ENCODE results near the gene SLC22A12. TPM values are rescaled to one million over a fixed set of nuclear protein-coding genes. Genes with fewer than 3 reads are reported as not detected.

The SLC22A12 gene
- total RNA-seq, 1 donor from 2014 or later, result not detected

DNA sequence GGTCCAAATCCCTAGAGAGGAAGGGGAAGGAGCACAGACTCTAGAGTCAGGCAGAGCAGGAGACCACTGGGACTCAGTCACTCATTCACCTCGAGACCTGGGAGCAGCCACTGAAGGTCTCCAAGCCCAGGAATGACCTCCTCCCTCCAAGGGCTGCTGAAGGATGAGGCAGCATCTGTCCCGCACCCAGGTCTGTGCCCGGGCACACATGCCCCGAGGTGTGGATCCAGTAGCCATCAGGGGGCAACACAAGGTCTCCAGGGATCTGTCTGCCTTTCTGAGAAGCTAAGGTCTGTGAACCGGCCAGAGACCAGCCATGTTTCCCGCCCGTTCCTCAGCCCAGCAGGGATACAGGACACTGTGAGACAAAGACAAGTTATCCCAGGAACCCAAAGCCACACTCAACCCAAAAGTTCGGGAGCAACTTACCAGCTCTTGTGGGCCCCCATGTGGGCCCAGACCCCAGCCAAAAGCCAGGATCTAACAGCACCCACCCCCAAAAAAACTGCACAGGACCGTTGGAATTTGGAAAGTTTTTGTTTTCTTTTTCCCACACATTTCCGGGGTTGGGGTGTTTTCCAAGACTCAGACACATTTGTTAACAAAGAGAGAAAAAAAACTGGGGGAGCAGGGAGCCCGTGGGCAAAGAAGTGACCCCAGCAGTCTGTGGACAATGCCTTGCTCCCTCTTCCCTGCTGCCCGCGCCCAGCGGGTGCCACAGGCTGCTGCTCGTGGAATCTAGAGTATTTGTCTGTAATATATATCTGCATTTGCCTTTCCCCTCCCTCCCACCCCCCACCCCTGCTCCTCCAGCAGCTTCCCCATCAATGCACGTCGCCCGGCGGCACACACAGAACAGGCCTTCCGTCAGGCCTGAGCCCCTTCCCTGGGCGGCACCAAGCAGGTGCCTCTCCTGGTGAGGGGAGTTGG is 14.9 kb downstream of the SLC22A12 start:
- TF ChIP-seq, protein P1, sequence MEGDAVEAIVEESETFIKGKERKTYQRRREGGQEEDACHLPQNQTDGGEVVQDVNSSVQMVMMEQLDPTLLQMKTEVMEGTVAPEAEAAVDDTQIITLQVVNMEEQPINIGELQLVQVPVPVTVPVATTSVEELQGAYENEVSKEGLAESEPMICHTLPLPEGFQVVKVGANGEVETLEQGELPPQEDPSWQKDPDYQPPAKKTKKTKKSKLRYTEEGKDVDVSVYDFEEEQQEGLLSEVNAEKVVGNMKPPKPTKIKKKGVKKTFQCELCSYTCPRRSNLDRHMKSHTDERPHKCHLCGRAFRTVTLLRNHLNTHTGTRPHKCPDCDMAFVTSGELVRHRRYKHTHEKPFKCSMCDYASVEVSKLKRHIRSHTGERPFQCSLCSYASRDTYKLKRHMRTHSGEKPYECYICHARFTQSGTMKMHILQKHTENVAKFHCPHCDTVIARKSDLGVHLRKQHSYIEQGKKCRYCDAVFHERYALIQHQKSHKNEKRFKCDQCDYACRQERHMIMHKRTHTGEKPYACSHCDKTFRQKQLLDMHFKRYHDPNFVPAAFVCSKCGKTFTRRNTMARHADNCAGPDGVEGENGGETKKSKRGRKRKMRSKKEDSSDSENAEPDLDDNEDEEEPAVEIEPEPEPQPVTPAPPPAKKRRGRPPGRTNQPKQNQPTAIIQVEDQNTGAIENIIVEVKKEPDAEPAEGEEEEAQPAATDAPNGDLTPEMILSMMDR (conservative IDR thresholded peaks at IDR 0.05; ENCODE audit: low read depth, low read length), result no peak
- DNase-seq (ENCODE audit: low read depth), result no peak
- H3K4me3 ChIP-seq (ENCODE audit: low read depth, low read length), result no peak overlapping the region

DNA sequence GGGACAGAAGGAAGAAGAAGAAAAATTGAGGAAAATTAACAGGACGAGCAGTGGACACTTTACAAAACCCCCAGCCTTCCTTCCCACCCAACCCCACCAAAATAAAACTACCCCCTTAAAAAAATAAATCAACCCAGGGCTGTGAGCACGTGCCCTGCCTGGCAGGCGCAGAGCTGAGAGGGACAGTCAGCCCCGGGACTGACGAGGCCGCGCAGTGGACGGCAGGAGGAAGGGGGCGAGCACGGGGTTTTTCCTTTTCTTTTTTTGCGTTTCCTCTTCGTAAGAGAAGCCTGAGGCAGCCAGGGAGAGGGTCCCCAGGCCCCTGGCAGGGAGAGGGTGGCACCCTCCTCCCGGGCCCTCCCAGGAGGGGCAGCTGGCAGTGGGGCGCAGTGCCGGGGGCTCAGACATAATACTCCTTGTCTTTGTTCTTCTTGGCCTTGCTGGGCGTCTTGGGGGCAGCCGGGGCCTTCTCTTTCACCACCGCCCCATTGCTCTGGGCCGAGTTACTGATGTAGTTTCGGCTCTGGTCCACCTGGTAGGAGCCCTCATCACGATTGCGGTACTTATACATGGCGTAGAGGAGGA is 15.9 kb downstream of the SLC22A12 start:
- no peak for DNase-seq (ENCODE audit: low read depth)
- H3K4me3 ChIP-seq (ENCODE audit: low read depth, low read length), result no peak overlapping the region
- TF ChIP-seq, protein P1 (conservative IDR thresholded peaks at IDR 0.05; ENCODE audit: low read depth, low read length), result no peak

DNA sequence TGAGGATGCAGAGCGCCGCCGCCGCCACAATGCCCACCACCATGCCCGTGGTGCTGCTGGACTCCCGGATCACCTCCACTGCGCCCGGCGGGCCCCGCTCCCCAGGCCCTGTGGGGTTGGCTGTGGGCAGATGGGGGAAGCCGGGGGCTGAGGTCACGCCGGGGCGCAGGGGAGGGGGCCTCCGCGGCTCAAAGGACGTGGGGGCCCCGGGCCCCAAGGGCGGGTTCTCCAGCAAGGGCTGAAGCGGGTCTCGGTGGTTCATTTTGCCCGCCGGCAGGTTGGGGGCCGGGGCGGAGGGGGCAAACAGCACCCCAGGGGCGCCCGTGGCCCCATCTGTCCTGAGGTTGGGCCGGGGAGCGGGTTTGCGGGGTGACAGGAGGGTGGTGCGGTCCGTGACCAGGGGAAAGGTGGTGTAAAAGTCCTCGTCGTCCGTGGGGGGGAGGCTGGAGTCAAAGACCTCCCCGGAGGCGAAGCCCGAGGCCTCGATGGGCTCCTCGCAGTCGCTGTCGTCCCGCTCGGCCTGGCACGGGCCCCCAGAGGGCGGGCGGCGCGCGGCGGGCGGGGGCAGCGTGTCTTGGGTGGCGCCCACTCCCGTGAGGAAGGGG is 16.5 kb downstream of the SLC22A12 start:
- no peak for DNase-seq (ENCODE audit: low read depth)
- TF ChIP-seq, protein P1 (conservative IDR thresholded peaks at IDR 0.05; ENCODE audit: low read depth, low read length), result no peak
- no peak overlapping the region for H3K4me3 ChIP-seq (ENCODE audit: low read depth, low read length)

DNA sequence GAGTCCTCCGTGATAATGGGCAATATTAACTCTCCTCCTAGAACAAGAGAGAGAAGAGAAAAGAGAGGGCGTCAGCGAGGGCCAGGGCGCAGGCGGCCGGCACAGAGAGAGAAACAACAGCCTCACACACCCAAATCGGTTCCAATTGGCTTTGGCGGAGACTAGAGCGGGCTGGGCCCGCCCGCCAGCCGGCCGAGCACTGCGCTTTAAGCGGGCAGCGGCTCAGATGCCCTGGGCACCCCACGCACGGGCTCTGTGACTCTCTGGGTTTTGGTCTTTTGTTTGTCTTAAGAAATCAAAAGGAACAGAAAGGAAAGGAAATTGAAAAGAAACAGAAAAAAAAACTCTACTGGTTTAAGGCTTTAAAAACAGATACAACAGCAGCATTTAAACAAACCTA is 17.0 kb downstream of the SLC22A12 start:
- DNase-seq (ENCODE audit: low read depth), result no peak
- TF ChIP-seq, protein P1 (conservative IDR thresholded peaks at IDR 0.05; ENCODE audit: low read depth, low read length), result no peak
- H3K4me3 ChIP-seq (ENCODE audit: low read depth, low read length), result no peak overlapping the region

DNA sequence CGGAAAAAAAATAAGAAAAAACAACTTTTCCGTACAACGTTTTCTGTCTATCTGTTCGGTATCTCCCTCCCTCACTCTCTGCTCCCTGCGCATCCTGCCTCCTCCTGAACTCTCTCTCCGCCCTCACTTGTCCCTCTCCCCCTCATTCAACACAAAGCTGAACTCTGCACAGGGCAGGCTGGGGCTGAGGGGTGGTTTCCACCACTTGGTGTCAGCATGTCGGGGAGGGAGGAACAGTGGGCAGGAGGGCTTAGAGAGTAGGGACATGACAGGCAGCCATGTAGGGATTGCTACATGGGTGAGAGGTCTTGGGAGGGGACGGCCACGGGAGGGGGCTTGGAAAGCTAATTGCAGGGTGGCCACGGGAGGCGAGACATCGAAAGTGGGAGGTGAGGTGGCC is 17.6 kb downstream of the SLC22A12 start:
- DNase-seq (ENCODE audit: low read depth), result no peak
- H3K4me3 ChIP-seq (ENCODE audit: low read depth, low read length), result no peak overlapping the region
- TF ChIP-seq, protein P1 (conservative IDR thresholded peaks at IDR 0.05; ENCODE audit: low read depth, low read length), result no peak

DNA sequence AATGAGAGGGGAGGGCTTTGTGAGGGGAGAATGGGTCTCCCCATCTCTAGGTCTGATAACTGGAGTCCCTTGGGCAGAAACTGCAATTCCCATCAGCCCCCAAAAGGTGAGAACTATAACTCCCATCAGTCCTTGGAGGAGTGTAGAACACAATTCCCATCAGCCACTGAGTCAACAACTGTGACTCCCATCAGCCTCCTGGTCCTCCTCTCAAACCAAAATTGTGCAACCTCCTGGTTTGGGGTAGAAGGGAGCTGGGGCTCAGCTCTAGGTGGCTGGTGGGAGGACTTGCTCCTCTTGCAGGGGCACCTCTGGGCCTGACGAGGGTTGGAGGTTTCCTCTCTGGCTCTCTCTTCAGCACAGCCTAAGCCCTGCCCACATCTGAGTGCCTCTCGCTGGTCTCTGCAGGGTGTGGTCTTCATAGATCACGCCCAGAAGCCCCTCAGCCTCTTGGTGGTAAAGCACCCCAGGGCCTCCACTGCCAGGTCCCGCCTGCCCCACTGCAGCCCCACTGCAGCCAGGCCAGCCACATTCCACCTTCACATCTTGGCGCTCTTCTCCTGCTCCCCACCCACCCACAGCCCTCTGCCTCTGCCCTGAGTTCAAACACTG is 18.5 kb downstream of the SLC22A12 start:
- DNase-seq (ENCODE audit: low read depth), result no peak
- no peak overlapping the region for H3K4me3 ChIP-seq (ENCODE audit: low read depth, low read length)
- TF ChIP-seq, protein P1 (conservative IDR thresholded peaks at IDR 0.05; ENCODE audit: low read depth, low read length), result no peak

Data from epithelial cell of proximal tubule (primary cell).